Upper lobe of left lung (tissue), 6 donors: ENCODE results near the gene NAIF1. TPM values are rescaled to one million over a fixed set of nuclear protein-coding genes. Genes with fewer than 3 reads are reported as not detected.

Source experiments
- ATAC-seq, 2 donors: fragments of 200-7000 bp; cut with Tn5 transposase; one replicate each; pipeline ENCODE4 v1.9.1; 2022; ENCODE audit warnings: mild to moderate bottlenecking in 2 of 2, moderate library complexity in 2 of 2; ENCODE audit not compliant: low FRiP score in 2 of 2
- DNase-seq, 2 donors: peaks; one replicate each; pipeline ENCODE4 v3.0.0-alpha.2; 2019 to 2020
- H3K27ac ChIP-seq, 4 donors: fragments of 200-600 bp; sonication (generic); one replicate each; pipeline ENCODE4 v1.5.1; 2016 to 2019
- H3K27me3 ChIP-seq, 4 donors: fragments of 200-600 bp; sonication (generic); one replicate each; pipeline ENCODE4 v1.5.1; 2017 to 2019
- H3K36me3 ChIP-seq, 4 donors: fragments of 200-600 bp; sonication (generic); one replicate each; pipeline ENCODE4 v1.5.1; 2016 to 2019
- H3K4me1 ChIP-seq, 4 donors: fragments of 200-600 bp; sonication (generic); one replicate each; pipeline ENCODE4 v1.5.1; 2018 to 2019
- H3K4me3 ChIP-seq, 4 donors: fragments of 200-600 bp; sonication (generic); one replicate each; pipeline ENCODE4 v1.5.1; 2017 to 2019; ENCODE audit warnings: mild to moderate bottlenecking in 2 of 4, moderate library complexity in 1 of 4
- H3K9me3 ChIP-seq, 4 donors: fragments of 200-600 bp; sonication (generic); one replicate each; pipeline ENCODE4 v1.5.1; 2018 to 2019
- EP300 ChIP-seq, 4 donors: sonication (generic); formaldehyde crosslinking; IDR thresholded peaks; one replicate each; pipeline ENCODE4 v1.5.1; 2017; ENCODE audit warnings: antibody characterized with exemption in 4 of 4, control low read depth in 2 of 4
- POLR2A ChIP-seq, 4 donors: fragments of 450-650 bp; IDR thresholded peaks; one replicate each; pipeline ENCODE4 v1.5.1; 2016 to 2017; ENCODE audit warnings: antibody characterized with exemption in 4 of 4, mild to moderate bottlenecking in 2 of 4
- POLR2AphosphoS5 ChIP-seq, 2 donors: sonication (generic); formaldehyde crosslinking; IDR thresholded peaks; one replicate each; pipeline ENCODE4 v1.5.1; 2017; ENCODE audit warnings: antibody characterized with exemption in 2 of 2
- WGBS, 2 donors: methylation state at CpG; one replicate each; pipeline ENCODE4 v1.1.5; 2017 to 2018; 5-methylcytosine and 5-hydroxymethylcytosine counted together
- total RNA-seq, 6 donors: library from RNA; depleted of rRNA in 4 of 6; stranded (reverse); fragments of >200 nt in 4 of 6; gene quantifications; one replicate each; pipeline versions ENCODE4 v1.1.0 to v1.2.1, GENCODE V29; 2016 to 2021
- TF ChIP-seq, protein P1 (sequence below), 6 experiments: fragments of 450-650 bp in 4 of 6; fragments of 200-600 bp in 2 of 6; sonication (generic) in 2 of 6; IDR thresholded peaks; one replicate each; pipeline ENCODE4 v1.5.1; 2016 to 2019; ENCODE audit warnings: antibody characterized with exemption in 6 of 6
- donor health status: DM: no; HTN: no; CAD: no; lungs with moderate emphysema.
- donor health status: DM: no; HTN: yes; CAD: no; lungs with severe emphysema.

The NAIF1 gene
- total RNA-seq, 6 donors from 2014 or later: 8.0 to 37.7 (median 13.0) TPM

DNA sequence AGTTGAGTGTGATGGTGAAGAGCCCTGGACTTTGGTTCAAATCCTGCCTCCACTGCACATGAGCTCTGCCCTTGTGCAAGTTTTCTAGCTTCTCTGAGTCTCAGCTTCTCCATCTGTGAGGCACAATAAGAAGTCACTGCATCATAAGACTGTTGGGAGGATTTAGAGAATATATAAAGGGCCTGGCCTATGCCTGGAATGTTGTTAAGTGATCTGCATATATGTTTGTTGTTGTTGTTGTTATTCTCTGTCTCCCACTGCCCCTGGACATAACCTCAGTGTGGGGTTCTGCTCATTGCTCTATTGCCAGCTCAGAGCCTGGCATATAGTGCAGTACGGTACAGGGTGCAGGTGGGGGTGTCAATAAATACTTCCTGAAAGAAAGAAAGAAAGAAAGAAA is 46.0 kb downstream of the NAIF1 start:
- no peak overlapping the region for H3K27ac ChIP-seq
- no peaks in the 10 kb centered on the region for H3K4me1 ChIP-seq
- DNase-seq: no peak
- H3K4me3 ChIP-seq: no peak overlapping the region
- TF ChIP-seq POLR2A (IDR thresholded peaks at IDR 0.05): no peak
- TF ChIP-seq POLR2AphosphoS5 (IDR thresholded peaks at IDR 0.05): no peak
- TF ChIP-seq, protein P1, sequence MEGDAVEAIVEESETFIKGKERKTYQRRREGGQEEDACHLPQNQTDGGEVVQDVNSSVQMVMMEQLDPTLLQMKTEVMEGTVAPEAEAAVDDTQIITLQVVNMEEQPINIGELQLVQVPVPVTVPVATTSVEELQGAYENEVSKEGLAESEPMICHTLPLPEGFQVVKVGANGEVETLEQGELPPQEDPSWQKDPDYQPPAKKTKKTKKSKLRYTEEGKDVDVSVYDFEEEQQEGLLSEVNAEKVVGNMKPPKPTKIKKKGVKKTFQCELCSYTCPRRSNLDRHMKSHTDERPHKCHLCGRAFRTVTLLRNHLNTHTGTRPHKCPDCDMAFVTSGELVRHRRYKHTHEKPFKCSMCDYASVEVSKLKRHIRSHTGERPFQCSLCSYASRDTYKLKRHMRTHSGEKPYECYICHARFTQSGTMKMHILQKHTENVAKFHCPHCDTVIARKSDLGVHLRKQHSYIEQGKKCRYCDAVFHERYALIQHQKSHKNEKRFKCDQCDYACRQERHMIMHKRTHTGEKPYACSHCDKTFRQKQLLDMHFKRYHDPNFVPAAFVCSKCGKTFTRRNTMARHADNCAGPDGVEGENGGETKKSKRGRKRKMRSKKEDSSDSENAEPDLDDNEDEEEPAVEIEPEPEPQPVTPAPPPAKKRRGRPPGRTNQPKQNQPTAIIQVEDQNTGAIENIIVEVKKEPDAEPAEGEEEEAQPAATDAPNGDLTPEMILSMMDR (IDR thresholded peaks at IDR 0.05): no peak
- no peak for TF ChIP-seq EP300 (IDR thresholded peaks at IDR 0.05)
- no peaks in the 10 kb centered on the region for H3K27me3 ChIP-seq
- no peaks in the 10 kb centered on the region for H3K9me3 ChIP-seq
- no peaks in the 10 kb centered on the region for H3K36me3 ChIP-seq
- no peak for ATAC-seq
- 50 to 83% methylated on average over 1 of the region's 1 CpG for WGBS, 2 donors

DNA sequence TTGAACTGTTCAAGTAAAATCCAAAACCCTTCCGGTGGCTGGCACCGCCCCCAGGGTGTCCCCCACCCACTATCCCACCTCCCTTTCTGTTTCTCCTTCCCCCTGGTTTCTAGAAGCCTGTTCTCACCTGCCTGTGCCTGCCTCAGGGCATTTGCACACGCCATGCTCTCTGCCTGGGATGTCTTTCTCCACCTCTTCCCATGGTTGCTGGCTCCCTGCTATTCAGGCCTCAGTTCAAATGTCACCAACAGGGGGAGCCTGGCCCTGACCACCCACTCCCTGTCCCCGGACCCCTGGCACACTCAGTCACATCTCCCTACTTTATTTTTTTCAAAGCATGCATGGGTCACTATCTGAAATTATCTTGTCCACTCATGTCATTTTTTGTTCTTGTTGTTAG is 46.4 kb downstream of the NAIF1 start:
- Histone ChIP-seq H3K27ac (no peak overlapping the region), H3K36me3 (no peaks in the 10 kb centered on the region), H3K9me3 (no peaks in the 10 kb centered on the region), H3K4me1 (no peaks in the 10 kb centered on the region), H3K27me3 (no peaks in the 10 kb centered on the region), H3K4me3 (no peak overlapping the region)
- TF ChIP-seq POLR2A (IDR thresholded peaks at IDR 0.05) (no peak), EP300 (IDR thresholded peaks at IDR 0.05) (no peak), POLR2AphosphoS5 (IDR thresholded peaks at IDR 0.05) (no peak)
- TF ChIP-seq, protein P1 (IDR thresholded peaks at IDR 0.05): no peak
- ATAC-seq (no peak), DNase-seq (no peak)
- 88 to 91% methylated on average over 4 of the region's 4 CpGs for WGBS, 2 donors

DNA sequence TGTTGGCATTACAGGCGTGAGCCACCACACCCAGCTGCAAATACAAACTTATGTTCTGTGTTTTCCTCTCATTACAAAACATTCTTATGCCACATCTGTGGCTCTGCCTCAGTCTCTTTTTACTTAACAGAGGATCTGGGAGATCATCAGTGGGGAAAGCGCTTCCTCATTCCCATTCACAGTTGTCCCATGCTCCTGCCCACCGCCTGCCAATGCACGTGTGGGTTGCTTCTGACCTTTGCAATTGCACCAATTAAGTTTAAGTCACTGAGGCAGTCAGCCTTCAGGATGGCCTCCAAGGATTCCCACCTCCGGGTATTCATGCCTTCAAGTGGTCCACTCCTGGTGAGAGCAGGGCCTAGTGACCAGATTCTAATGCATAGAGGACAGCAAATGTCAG is 51.4 kb downstream of the NAIF1 start:
- ATAC-seq: no peak
- H3K27me3 ChIP-seq: no peaks in the 10 kb centered on the region
- DNase-seq: no peak
- TF ChIP-seq, protein P1 (IDR thresholded peaks at IDR 0.05): no peak
- TF ChIP-seq EP300 (IDR thresholded peaks at IDR 0.05): no peak
- TF ChIP-seq POLR2AphosphoS5 (IDR thresholded peaks at IDR 0.05): no peak
- no peak for TF ChIP-seq POLR2A (IDR thresholded peaks at IDR 0.05)
- no peak overlapping the region for H3K27ac ChIP-seq
- peaks cover 3 to 9% (median 8%) of the 10 kb centered on the region in 4 donors for H3K4me1 ChIP-seq
- no peaks in the 10 kb centered on the region for H3K36me3 ChIP-seq
- H3K9me3 ChIP-seq: no peaks in the 10 kb centered on the region
- WGBS, 2 donors: 93% methylated on average over 5 of the region's 5 CpGs
- H3K4me3 ChIP-seq: no peak overlapping the region

Other genes starting within 250 kb of the NAIF1 start
- 100 to 1,000 TPM in 4 of 6 donors, 10 to 100 TPM in 2; 45.7 to 378 (median 178) TPM for gene ENG, start 212.7 kb downstream of the NAIF1 start, total RNA-seq
- gene AK1, start 189.6 kb downstream of the NAIF1 start, total RNA-seq: 100 to 1,000 TPM; 106 to 239 (median 161) TPM
- 100 to 1,000 TPM in 1 of 6 donors, 10 to 100 TPM in 5; 67.3 to 117 (median 85.2) TPM for gene ST6GALNAC6, start 167.7 kb downstream of the NAIF1 start, total RNA-seq
- gene ST6GALNAC4, start 150.3 kb downstream of the NAIF1 start, total RNA-seq: 100 to 1,000 TPM in 1 of 6 donors, 10 to 100 TPM in 5; 41.3 to 105 (median 56.2) TPM
- 10 to 100 TPM in 3 of 6 donors, 1 to 10 TPM in 3; 4.1 to 38.8 (median 10.0) TPM for gene PIP5KL1, start 136.5 kb downstream of the NAIF1 start, total RNA-seq
- gene DPM2, start 129.5 kb downstream of the NAIF1 start, total RNA-seq: 10 to 100 TPM; 20.1 to 40.7 (median 25.6) TPM
- gene EEIG1, start 86.3 kb downstream of the NAIF1 start, total RNA-seq: 10 to 100 TPM; 17.8 to 60.7 (median 48.0) TPM
- 10 to 100 TPM; 23.6 to 40.2 (median 33.7) TPM for gene SLC25A25, start 912 bp upstream of the NAIF1 start, total RNA-seq
- gene PTGES2, start 60.4 kb upstream of the NAIF1 start, total RNA-seq: 100 to 1,000 TPM in 1 of 6 donors, 10 to 100 TPM in 5; 45.9 to 116 (median 61.1) TPM
- 100 to 1,000 TPM in 2 of 6 donors, 10 to 100 TPM in 3, 1 to 10 TPM in 1; 9.0 to 193 (median 38.2) TPM for gene LCN2, start 82.1 kb upstream of the NAIF1 start, total RNA-seq
- gene BBLN, start 92.9 kb upstream of the NAIF1 start, total RNA-seq: 100 to 1,000 TPM in 3 of 6 donors, 10 to 100 TPM in 3; 62.4 to 204 (median 102) TPM
- 100 to 1,000 TPM in 3 of 6 donors, 10 to 100 TPM in 3; 53.4 to 136 (median 95.5) TPM for gene CIZ1, start 124.3 kb upstream of the NAIF1 start, total RNA-seq
- gene DNM1, start 136.1 kb upstream of the NAIF1 start, total RNA-seq: 10 to 100 TPM in 2 of 6 donors, 1 to 10 TPM in 4; 1.4 to 17.8 (median 7.9) TPM
- 100 to 1,000 TPM in 2 of 6 donors, 10 to 100 TPM in 4; 78.4 to 138 (median 93.8) TPM for gene GOLGA2, start 208.7 kb upstream of the NAIF1 start, total RNA-seq
- 10 to 100 TPM; 13.7 to 28.3 (median 22.8) TPM for gene SWI5, start 209.0 kb upstream of the NAIF1 start, total RNA-seq